Measurements from ENCODE around the gene NCDN.
"Not testable (repeated sequence)": the region's sequence is repeated elsewhere in the genome, so short reads cannot be mapped to it uniquely, and the experiment has no call there.

The NCDN gene

DNA sequence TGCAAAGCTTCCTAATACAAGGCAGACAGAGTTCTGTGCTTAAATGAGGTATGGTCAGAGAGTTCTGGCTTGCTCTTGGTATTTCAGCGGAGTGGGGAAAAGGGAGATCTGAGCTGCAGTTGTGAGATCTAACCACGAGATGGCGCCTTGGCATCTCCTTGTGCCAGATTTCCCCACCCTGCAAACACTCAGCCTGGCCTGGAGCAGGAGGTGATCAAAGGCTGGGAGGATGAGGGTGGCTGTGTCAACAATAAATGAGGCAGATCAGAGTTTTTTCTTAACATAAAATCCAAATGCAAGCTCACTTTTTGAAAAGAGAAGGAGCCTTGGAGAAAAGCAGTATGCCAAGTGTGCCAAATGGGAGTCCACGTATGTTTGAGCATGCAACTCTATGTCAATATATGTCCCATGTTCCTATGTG is 11.4 kb downstream of the NCDN start:
- peak in 3 of 4 experiments; percentile 38 to 44 (median 44) for DNase-seq (ENCODE audit: low read depth in 4 of 4, low spot score in 1 of 4)

DNA sequence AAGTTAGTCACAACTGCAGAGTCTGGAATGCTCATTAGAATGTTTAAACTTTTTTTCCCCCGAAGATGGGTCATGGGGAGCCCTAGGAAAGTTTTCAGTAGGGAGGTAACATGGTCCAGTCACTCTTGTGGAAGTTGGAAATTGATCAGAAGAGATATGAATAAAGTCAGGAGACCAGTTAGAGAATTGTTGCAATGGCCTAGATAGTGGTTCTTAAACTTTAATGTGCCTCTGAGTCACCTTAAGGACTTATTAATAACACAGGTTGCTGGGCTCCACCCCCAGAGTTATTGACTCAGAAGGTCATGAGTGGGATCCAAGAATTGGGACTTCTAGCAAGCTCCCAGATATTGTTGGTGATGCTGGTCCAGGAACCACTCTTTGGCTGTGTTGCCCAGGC is 12.3 kb downstream of the NCDN start:
- no peak for DNase-seq (ENCODE audit: low read depth in 4 of 4, low spot score in 1 of 4)

DNA sequence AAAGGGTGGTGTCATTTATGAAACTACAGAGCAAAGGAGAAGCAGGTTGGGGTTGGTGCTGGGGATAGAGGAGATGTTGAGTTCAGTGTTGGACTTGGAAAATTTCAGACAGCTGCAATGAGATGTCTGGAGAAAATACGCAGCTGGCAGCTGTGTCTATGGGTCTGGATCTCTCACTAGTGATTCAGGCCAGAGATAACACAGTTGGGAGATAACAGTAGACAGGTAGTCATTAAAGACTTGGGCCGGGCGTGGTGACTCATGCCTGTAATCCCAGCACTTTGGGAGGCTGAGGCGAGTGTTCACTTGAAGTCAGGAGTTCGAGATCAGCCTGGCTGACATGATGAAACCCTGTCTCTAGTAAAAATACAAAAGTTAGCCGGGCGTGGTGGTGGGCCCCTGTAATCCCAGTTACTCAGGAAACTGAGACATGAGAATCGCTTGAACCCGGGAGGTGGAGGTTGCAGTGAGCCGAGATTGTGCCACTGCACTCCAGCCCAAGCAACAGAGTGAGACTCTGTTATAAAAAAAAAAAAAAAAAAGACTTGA is 13.1 kb downstream of the NCDN start:
- no peak for DNase-seq (ENCODE audit: low read depth in 4 of 4, low spot score in 1 of 4)

DNA sequence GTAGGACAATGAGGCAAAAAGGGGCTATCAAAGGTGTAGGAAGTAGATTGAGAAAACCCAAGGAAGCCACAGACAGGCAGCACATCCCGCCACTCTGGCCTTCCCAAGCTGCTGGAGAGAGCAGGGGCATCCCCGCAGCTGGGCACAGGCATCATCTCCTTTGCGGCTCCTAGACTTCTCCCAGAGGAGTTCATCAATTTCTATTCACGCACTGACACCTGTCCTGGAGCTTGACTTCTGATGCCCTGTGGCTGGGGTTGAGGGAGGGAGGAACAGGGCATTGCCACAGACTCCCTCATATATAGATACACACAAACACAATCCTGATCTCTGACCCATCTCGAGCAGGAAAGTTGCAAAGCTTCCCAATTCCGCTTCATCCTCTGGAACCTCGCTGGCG is 13.7 kb downstream of the NCDN start:
- DNase-seq (ENCODE audit: low read depth in 4 of 4, low spot score in 1 of 4): no peak

DNA sequence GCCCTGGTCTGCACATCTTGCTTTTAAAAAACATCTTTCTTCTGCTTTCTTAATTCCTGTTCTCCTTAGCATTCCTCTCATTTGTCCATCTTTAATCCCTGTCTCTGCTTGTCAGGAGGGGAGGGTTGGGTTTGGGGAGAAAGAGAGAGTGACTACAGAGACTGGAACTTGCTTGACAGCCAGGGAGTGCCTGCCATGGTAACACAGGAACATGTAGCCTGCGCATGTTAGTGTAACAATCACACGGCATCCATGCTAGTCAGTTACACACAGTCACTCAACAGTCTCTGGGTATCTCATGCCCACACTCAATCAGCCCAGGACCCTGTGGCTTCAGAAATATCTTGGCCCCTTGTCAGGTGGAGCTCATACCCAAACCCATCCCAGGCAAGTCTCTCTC is 14.7 kb downstream of the NCDN start:
- DNase-seq (ENCODE audit: low read depth in 4 of 4, low spot score in 1 of 4): no peak

DNA sequence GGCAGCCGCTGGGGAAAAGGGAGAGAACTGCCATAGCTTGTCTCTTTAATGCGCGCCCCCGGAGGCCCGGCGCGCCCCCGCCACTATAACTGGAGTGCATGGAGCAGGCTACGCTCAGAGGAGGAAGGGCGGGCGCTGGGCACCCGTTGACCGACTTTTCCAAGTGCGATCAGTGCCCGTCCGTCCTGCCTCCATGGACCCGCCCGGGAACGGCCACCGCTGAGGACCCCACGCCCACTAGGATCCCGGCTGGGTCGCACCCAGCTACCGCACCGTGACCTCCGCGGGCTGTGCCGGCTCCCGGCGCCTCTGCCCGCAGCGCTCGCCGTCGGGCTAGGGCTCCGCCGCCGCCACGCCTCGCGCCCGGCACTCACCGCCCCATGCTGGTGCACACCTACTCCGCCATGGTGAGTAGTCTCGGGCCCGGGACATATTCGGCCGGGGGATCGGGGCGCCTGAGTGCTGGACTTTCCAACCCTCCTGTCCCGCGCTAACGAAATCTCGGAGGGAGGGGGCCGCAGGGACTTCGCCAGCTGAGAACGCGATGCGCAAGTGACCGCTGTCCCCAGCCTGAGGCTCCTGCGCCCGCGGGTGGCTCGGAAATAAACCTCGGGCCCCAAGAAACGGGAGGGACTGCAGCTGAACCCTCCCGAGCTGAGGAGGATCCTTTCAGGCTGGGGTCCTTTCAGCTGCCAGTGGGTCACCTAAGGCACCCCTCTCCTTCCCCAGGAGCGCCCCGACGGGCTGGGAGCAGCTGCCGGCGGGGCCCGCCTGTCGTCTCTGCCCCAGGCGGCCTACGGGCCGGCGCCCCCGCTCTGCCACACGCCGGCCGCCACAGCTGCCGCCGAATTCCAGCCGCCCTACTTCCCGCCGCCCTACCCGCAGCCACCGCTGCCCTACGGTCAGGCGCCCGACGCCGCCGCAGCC is 15.9 kb downstream of the NCDN start, which contains the start of gene TFAP2E:
Gene TFAP2E (plus strand): TSS at position 117 of the 927 bp plus-strand sequence. CDS start 264 bp downstream, at position 381.
- no peak for DNase-seq (ENCODE audit: low read depth in 4 of 4, low spot score in 1 of 4)

DNA sequence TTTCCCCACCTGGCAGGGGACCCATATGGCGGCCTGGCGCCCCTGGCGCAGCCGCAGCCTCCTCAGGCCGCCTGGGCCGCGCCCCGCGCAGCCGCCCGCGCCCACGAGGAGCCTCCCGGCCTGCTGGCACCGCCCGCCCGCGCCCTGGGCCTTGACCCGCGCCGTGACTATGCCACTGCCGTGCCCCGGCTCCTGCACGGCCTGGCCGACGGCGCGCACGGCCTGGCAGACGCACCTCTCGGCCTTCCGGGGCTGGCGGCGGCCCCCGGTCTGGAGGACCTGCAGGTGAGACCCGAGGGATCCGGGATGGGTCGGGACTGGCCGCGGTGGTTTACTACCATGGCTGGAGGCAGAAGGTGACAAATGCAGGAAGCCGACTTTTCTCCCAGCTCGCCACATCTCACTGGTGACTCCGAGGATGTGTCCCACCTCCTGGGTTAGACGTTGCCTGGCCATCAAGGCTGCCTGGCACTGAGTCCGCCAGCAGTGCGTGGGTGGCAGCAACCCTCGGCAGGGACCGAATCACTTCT is 16.6 kb downstream of the NCDN start:
- DNase-seq (ENCODE audit: low read depth in 4 of 4, low spot score in 1 of 4): no peak

DNA sequence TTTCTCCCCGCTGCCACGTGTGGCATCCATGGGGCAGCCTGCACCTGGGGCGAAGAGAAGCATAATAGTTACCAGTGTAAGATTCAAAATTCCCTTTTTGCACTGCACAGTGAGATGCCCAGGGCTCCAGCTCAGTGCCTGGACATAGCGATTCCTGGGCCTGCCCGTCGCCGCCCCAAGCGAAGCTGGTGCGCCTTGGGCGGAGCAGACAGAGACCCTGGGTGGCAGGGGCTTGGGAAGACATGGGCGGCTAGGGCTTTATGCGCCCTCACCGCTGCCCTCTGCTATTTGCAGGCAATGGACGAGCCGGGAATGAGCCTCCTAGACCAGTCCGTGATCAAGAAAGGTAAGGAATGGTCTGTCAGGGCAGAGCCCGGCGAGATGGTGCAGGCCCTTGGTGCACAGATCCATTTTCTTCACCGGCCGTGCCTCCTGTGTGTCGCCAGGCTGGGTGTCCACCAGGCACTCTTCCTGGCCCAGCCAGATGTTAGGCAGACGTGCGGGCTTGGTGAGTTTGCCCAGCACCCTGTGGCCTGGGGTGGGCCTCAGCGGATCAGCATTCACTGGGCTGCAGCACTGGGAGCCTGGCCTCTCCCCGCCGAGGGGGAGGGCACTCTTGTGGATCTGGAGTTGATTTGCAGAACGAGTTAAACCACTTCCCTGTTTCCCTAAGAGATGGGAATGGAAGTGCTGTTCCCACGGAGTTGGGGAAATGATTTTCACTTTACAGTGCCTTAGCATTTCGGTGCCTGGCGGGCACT is 17.2 kb downstream of the NCDN start:
- no peak for DNase-seq (ENCODE audit: low read depth in 4 of 4, low spot score in 1 of 4)

DNA sequence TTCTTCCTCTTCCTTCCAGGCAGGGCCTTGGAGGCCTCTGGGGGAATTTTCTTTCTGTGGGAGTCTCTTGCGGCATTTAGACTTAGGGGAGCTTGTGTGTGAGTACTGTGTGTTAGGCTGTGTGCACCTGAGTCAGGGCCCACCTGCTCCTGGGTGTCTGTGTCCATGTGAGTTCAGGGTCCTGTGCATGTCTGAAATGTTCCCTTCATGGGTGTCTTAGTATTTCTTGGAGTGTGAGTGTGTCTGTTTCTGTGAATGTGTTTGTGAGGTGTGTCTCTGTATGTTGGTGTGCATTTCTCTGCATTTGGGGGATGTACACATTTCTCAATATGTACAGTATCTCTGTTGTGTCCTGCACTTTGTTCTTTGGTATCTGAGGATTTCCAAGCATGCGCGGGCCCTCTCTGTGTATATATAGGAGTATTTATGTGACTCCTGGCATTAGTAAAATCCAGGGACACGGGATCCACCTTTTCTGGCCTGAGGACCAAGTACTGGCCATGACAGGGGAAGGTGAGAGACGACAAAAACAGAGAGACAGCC is 17.9 kb downstream of the NCDN start:
- no peak for DNase-seq (ENCODE audit: low read depth in 4 of 4, low spot score in 1 of 4)

DNA sequence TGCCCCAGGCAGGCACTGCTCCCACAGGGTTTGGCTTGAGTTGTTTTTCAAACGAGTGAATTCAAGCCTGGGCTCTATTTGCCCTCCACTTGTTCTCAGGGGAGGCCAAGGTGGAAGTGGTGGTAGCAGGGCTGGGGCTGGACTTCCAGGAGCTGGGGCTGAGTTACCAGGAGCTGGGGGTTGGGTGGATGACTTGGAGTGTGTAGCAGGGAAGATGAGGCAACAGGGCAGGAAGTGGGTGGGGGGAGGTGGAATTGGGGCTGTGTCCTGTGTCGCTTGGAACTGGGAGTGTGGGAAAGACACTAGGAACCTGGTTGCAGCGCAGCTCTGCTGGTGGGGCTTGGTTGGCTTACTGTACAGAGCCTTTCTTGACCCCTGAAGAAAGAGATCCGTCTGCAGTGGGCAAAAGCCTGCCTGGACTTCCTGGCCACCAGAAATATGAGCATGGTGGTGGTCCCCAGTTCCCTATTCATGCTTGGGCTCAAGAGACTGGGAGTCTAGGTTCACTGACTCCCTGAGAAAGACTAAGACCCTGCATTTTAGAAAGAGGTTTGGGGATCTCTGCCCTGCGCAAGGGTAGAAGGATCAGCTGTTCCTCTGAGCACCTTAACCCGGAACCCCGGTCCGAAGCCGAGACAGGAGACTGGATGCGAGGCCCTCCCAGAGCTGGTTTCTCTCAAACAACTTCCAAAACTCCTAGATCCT is 18.6 kb downstream of the NCDN start:
- DNase-seq (ENCODE audit: low read depth in 4 of 4, low spot score in 1 of 4): no peak

DNA sequence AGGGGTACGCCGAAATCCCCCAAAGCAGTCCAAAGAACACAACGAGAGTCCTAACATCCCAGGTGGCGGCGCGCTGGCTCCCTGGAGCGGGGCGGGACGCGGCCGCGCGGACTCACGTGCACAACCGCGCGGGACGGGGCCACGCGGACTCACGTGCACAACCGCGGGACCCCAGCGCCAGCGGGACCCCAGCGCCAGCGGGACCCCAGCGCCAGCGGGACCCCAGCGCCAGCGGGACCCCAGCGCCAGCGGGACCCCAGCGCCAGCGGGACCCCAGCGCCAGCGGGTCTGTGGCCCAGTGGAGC is 19.1 kb downstream of the NCDN start:
- not testable (repeated sequence) for DNase-seq (ENCODE audit: low read depth in 4 of 4, low spot score in 1 of 4)

DNA sequence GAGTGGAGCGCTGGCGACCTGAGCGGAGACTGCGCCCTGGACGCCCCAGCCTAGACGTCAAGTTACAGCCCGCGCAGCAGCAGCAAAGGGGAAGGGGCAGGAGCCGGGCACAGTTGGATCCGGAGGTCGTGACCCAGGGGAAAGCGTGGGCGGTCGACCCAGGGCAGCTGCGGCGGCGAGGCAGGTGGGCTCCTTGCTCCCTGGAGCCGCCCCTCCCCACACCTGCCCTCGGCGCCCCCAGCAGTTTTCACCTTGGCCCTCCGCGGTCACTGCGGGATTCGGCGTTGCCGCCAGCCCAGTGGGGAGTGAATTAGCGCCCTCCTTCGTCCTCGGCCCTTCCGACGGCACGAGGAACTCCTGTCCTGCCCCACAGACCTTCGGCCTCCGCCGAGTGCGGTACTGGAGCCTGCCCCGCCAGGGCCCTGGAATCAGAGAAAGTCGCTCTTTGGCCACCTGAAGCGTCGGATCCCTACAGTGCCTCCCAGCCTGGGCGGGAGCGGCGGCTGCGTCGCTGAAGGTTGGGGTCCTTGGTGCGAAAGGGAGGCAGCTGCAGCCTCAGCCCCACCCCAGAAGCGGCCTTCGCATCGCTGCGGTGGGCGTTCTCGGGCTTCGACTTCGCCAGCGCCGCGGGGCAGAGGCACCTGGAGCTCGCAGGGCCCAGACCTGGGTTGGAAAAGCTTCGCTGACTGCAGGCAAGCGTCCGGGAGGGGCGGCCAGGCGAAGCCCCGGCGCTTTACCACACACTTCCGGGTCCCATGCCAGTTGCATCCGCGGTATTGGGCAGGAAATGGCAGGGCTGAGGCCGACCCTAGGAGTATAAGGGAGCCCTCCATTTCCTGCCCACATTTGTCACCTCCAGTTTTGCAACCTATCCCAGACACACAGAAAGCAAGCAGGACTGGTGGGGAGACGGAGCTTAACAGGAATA is 19.7 kb downstream of the NCDN start:
- DNase-seq (ENCODE audit: low read depth in 4 of 4, low spot score in 1 of 4): no peak

DNA sequence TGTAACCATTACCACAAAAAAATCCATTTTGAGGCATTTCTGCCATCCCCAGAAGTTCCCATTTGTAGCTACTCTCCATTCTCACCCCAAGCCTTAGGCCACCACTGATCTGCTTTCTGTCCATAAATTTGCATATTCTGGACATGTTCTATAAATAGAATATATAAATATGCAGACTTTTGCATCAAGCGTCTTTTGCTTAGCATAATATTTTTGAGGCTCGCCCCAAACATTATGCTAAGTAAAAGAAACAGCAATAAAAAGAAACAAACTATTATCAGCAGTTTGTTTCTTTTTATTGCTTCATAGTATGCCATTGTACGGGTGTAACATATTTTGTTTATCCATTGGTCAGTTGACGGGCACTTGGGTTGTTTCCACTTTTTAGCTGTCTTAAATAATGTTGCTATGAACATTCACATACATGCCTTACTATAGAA is 23.4 kb downstream of the NCDN start:
- no peak for DNase-seq (ENCODE audit: low read depth in 4 of 4, low spot score in 1 of 4)

DNA sequence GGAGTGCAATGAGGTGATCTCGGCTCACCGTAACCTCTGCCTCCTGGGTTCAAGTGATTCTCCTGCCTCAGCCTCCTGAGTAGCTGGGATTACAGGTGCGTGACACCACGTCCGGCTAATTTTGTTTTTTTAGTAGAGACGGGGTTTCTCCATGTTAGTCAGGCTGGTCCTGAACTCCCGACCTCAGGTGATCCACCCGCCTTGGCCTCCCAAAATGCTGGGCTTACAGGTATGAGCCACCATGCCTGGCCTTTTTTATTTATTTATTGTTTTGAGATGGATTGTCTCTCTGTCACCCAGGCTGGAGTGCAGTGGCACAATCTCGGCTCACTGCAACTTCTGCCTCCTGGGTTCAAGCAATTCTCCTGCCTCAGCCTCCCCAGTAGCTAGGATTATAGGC is 24.0 kb downstream of the NCDN start:
- DNase-seq (ENCODE audit: low read depth in 4 of 4, low spot score in 1 of 4): not testable (repeated sequence)

DNA sequence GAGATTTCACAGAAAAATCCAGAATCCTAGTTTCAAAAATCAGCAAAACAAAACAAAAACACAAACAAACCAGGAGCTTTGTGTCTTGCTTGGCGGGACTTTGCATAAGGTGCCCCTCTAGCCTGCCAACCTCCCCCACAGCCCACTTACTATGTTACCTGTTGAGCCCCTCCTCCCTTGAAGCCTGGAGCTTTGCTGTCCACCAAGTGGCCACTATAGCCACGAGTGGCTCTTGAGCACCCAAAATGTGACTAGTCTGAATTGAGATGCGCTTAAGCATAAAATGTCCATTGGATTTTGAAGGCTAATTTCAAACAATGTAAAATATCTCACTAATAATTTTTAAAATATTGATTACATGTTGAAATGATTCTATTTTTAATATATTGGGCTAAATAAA is 27.7 kb downstream of the NCDN start:
- DNase-seq (ENCODE audit: low read depth in 4 of 4, low spot score in 1 of 4): no peak

DNA sequence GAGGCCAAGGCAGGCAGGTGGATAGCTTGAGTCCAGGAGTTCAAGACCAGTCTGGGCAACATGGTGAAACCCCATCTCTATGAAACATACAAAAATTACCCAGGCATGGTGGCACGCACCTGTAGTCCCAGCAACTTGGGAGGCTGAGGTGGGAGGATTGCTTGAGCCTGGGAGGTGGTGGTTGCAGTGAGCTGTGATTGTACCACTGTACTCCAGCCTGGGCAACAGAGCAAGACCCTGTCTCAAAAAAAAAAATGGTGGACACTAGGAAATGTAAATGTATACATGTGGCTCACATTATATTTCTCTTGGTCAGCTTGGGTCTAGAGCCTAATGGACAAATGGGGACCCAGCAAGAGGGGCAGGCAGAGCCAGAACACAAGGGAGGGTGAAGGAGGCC is 28.2 kb downstream of the NCDN start:
- not testable (repeated sequence) for DNase-seq (ENCODE audit: low read depth in 4 of 4, low spot score in 1 of 4)

DNA sequence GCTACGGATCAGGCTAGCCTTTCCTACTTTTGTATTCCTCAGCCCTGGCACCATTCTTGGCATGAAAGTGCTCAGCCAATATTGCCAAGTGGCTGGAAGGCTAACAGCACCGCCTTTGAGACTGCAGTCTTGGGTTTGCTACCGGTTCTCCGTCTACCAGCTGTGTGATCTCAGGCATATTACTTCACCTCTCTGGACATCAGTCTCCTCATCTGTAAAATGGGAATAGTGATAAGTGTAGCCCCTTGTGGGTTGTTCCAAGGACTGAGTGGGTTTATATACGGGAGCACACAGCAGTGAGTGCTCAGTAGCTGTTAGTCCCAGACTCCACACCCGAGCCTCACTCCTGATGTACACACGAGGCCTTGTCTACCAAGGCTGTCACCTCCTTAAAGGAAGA is 29.2 kb downstream of the NCDN start:
- DNase-seq (ENCODE audit: low read depth in 4 of 4, low spot score in 1 of 4): no peak

DNA sequence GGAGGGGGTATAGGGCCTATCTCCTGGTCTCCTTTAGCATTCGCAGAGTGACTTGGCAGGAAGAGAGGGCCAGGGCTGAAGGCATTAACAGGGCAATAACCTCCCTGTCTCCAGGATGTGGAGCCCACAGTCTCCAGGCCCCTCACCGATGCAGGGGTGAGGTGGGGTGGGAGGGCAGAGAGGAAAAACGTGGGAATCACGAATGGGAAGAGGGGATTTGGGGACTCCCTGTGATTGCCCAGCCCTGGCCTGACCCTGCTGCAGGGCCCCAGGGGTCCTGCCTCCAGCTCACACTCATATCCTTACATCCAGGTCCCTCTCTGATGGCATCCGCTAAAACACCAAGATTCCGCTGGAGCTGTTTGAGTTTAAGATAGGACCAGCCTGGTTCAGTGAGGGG is 30.1 kb downstream of the NCDN start:
- DNase-seq (ENCODE audit: low read depth in 4 of 4, low spot score in 1 of 4): no peak

DNA sequence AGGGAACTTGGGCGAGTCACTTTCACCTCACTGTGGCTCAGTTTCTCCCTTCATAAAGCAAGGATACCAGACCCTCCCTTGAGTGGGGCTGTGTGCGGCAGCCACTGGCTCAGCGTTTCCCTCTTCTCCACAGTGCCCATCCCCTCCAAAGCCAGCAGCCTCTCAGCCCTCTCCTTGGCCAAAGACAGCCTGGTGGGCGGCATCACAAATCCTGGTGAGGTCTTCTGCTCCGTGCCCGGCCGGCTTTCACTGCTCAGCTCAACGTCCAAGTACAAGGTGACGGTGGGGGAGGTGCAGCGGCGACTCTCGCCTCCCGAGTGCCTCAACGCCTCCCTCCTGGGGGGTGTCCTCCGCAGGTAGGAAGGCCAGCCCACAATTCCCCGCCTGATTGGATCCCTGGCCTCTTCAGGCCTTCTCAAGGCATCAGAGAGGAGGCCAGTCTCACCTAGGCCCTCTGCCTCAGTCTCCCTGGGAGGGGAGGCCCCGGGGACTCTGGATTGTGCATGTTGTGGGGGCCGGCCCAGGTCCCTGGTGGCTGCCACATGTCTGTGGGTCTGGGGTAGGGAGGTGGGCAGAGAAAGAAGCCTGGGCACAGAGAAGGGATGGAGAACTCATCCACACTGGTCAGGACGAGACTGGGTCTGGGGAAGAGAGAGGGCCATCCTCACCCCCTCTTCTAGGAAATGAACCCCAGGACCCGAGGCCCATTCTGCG is 30.8 kb downstream of the NCDN start:
- no peak for DNase-seq (ENCODE audit: low read depth in 4 of 4, low spot score in 1 of 4)
